22Rv1 (cell line): Measurements from ENCODE around the gene NAV2.

Source experiments
- H3K27ac ChIP-seq: fragments of 450-650 bp; 2 replicates; pipeline ENCODE4 v1.5.1; 2017
- CTCF ChIP-seq: fragments of 450-650 bp; IDR thresholded peaks from 2 replicates; pipeline ENCODE4 v1.5.1; 2017; ENCODE audit warnings: mild to moderate bottlenecking
- ZFX ChIP-seq: fragments of 450-650 bp; IDR thresholded peaks from 2 replicates; pipeline ENCODE4 v1.6.1; 2017; ENCODE audit warnings: antibody characterized with exemption, borderline replicate concordance

The NAV2 gene

GRCh38 chr11:19984048-19984742 lies 271.6 kb downstream of the NAV2 start:
- no peak overlapping the region for H3K27ac ChIP-seq
- TF ChIP-seq ZFX: no peak
- no peak for TF ChIP-seq CTCF

- TF ChIP-seq ZFX (no peak), CTCF (no peak)
- H3K27ac ChIP-seq: no peak overlapping the region
Measured at GRCh38 chr11:19985111-19985510, 272.5 kb downstream of the NAV2 start.

GRCh38 chr11:19987331-19987801 lies 274.7 kb downstream of the NAV2 start:
- TF ChIP-seq ZFX (no peak), CTCF (no peak)
- H3K27ac ChIP-seq: no peak overlapping the region

GRCh38 chr11:19988598-19988997 lies 276.0 kb downstream of the NAV2 start:
- no peak for TF ChIP-seq ZFX
- no peak overlapping the region for H3K27ac ChIP-seq

GRCh38 chr11:19989191-19989590 lies 276.6 kb downstream of the NAV2 start:
- no peak overlapping the region for H3K27ac ChIP-seq
- no peak for TF ChIP-seq CTCF

- no peak overlapping the region for H3K27ac ChIP-seq
- TF ChIP-seq CTCF: no peak
- no peak for TF ChIP-seq ZFX
Measured at GRCh38 chr11:19992162-19992561, 279.5 kb downstream of the NAV2 start.

GRCh38 chr11:19992998-19993397 lies 280.4 kb downstream of the NAV2 start:
- H3K27ac ChIP-seq: no peak overlapping the region
- TF ChIP-seq CTCF (no peak), ZFX (no peak)

GRCh38 chr11:19994672-19995071 lies 282.0 kb downstream of the NAV2 start:
- TF ChIP-seq CTCF: no peak
- no peak for TF ChIP-seq ZFX
- no peak overlapping the region for H3K27ac ChIP-seq
